IMR-90 (cell line): Measurements from ENCODE around the gene NRP1. TPM values are rescaled to one million over a fixed set of nuclear protein-coding genes. Genes with fewer than 3 reads are reported as not detected.

Experiments used
- ATAC-seq: fragments of 200-7000 bp; cut with Tn5 transposase; 2 replicates; pipeline ENCODE4 v1.9.1; 2020; ENCODE audit warnings: low read depth, mild to moderate bottlenecking, moderate library complexity
- BruUV-seq: library from RNA; stranded (reverse); fragments of 400-500 nt; replicated peaks from 2 replicates; lab custom pipeline; 2021; lab: Mats Ljungman, UMichigan
- CTCF ChIA-PET: fragments of 300-600 bp; formaldehyde crosslinking; extraction: SDS; loops from one replicate; lab custom pipeline; 2021; ENCODE audit warnings: antibody characterized with exemption; lab: Yijun Ruan, JAX
- POLR2A ChIA-PET: fragments of 300-600 bp; sonication (Branson Sonifier 250); formaldehyde crosslinking; loops from one replicate; lab custom pipeline; 2022; ENCODE audit warnings: antibody characterized with exemption; ENCODE audit not compliant: unreplicated experiment; lab: Charles Lee
- DNase-seq: peaks from one replicate; pipeline ENCODE4 v3.0.0; 2013
- H2AFZ ChIP-seq: replicated peaks from 2 replicates; pipeline ENCODE3; 2013; ENCODE audit warnings: low read length, mild to moderate bottlenecking; ENCODE audit not compliant: poor library complexity
- H2AK5ac ChIP-seq: 2 replicates; pipeline ENCODE4 v1.6.1; 2013; ENCODE audit warnings: low read depth, low read length, inconsistent platforms
- H2AK9ac ChIP-seq: replicated peaks from 2 replicates; pipeline ENCODE3; 2013; ENCODE audit warnings: mild to moderate bottlenecking, low read depth, low read length, moderate library complexity; ENCODE audit not compliant: poor library complexity
- H2BK120ac ChIP-seq: 2 replicates; pipeline ENCODE4 v1.6.1; 2013; ENCODE audit warnings: low read depth, low read length, inconsistent platforms
- H2BK15ac ChIP-seq: 3 replicates; pipeline ENCODE4 v1.6.1; 2013; ENCODE audit warnings: low read depth, low read length, inconsistent platforms
- H2BK20ac ChIP-seq: 2 replicates; pipeline ENCODE4 v1.6.1; 2013; ENCODE audit warnings: low read depth, mild to moderate bottlenecking, inconsistent platforms, low read length, moderate library complexity
- H2BK5ac ChIP-seq: 2 replicates; pipeline ENCODE4 v1.6.1; 2013; ENCODE audit warnings: mild to moderate bottlenecking, low read depth, low read length, inconsistent platforms; ENCODE audit not compliant: poor library complexity, severe bottlenecking
- H3K14ac ChIP-seq: replicated peaks from 2 replicates; pipeline ENCODE4 v1.6.1; 2013; ENCODE audit warnings: low read depth, low read length, inconsistent platforms
- H3K18ac ChIP-seq: 2 replicates; pipeline ENCODE4 v1.6.1; 2013; ENCODE audit warnings: low read depth, low read length, control low read depth
- H3K23ac ChIP-seq: 2 replicates; pipeline ENCODE4 v1.6.1; 2013; ENCODE audit warnings: low read depth, low read length, inconsistent platforms
- H3K27ac ChIP-seq: 2 replicates; pipeline ENCODE4 v1.5.1; 2013; ENCODE audit warnings: mild to moderate bottlenecking, control low read depth, low read length; ENCODE audit not compliant: insufficient read depth
- H3K27me3 ChIP-seq: 2 replicates; pipeline ENCODE4 v1.6.1; 2013; ENCODE audit warnings: low read length; ENCODE audit not compliant: control insufficient read depth, insufficient read depth
- H3K36me3 ChIP-seq: 2 replicates; pipeline ENCODE4 v1.6.1; 2013; ENCODE audit warnings: low read length, mixed read lengths; ENCODE audit not compliant: control insufficient read depth, insufficient read depth
- H3K4ac ChIP-seq: 2 replicates; pipeline ENCODE4 v1.6.1; 2013; ENCODE audit warnings: low read depth, low read length, inconsistent platforms
- H3K4me1 ChIP-seq: 2 replicates; pipeline ENCODE4 v1.6.1; 2013; ENCODE audit warnings: low read length, mixed read lengths; ENCODE audit not compliant: control insufficient read depth, insufficient read depth
- H3K4me2 ChIP-seq: 2 replicates; pipeline ENCODE4 v1.6.1; 2013; ENCODE audit warnings: low read depth, mild to moderate bottlenecking, control low read depth, low read length, moderate library complexity
- H3K4me3 ChIP-seq: 2 replicates; pipeline ENCODE4 v1.5.1; 2013; ENCODE audit warnings: low read depth, mild to moderate bottlenecking, control low read depth, low read length, moderate library complexity; ENCODE audit not compliant: insufficient read depth
- H3K56ac ChIP-seq: 2 replicates; pipeline ENCODE4 v1.6.1; 2013; ENCODE audit warnings: low read length, inconsistent platforms; ENCODE audit not compliant: insufficient read depth; ENCODE audit errors: extremely low read depth
- H3K79me1 ChIP-seq, 2 experiments: 2 replicates each; pipeline ENCODE4 v1.6.1; 2013; ENCODE audit warnings: low read length in 2 of 2, inconsistent platforms in 1 of 2, low read depth in 1 of 2
- H3K9ac ChIP-seq: 2 replicates; pipeline ENCODE4 v1.6.1; 2013; ENCODE audit warnings: low read depth, low read length, control low read depth
- H3K9me1 ChIP-seq: 2 replicates; pipeline ENCODE4 v1.6.1; 2013; ENCODE audit warnings: low read length, inconsistent platforms; ENCODE audit not compliant: insufficient read depth
- H3K9me3 ChIP-seq: 2 replicates; pipeline ENCODE4 v1.6.1; 2013; ENCODE audit warnings: low read length; ENCODE audit not compliant: control insufficient read depth, insufficient read depth
- H4K20me1 ChIP-seq: 2 replicates; pipeline ENCODE4 v1.6.1; 2013; ENCODE audit warnings: low read length, inconsistent platforms; ENCODE audit not compliant: insufficient read depth
- H4K5ac ChIP-seq: 2 replicates; pipeline ENCODE4 v1.6.1; 2013; ENCODE audit warnings: mild to moderate bottlenecking, low read depth, low read length, control low read depth
- H4K8ac ChIP-seq, 2 experiments: 2 replicates each; pipeline ENCODE4 v1.6.1; 2013; ENCODE audit warnings: low read depth in 2 of 2, low read length in 2 of 2, control low read depth in 1 of 2, inconsistent platforms in 1 of 2
- H4K91ac ChIP-seq: 2 replicates; pipeline ENCODE4 v1.6.1; 2013; ENCODE audit warnings: low read depth, low read length, inconsistent platforms; ENCODE audit not compliant: insufficient read depth
- BHLHE40 ChIP-seq: fragments of 150-350 bp; IDR thresholded peaks from 2 replicates; pipeline ENCODE4 v1.6.1; 2016; ENCODE audit warnings: mild to moderate bottlenecking, low read depth, low read length
- CEBPB ChIP-seq: IDR thresholded peaks from 2 replicates; pipeline ENCODE4 v1.6.1; 2012; ENCODE audit warnings: low read depth, low read length, improper control_type of control experiment
- CHD1 ChIP-seq: IDR thresholded peaks from 2 replicates; pipeline ENCODE4 v1.6.1; 2012; ENCODE audit warnings: low read depth, low read length, improper control_type of control experiment
- ELK1 ChIP-seq: fragments of 150-350 bp; IDR thresholded peaks from 2 replicates; pipeline ENCODE4 v1.6.1; 2016; ENCODE audit warnings: low read depth, mild to moderate bottlenecking, low read length, moderate library complexity, borderline replicate concordance
- FOS ChIP-seq: fragments of 150-350 bp; IDR thresholded peaks from 2 replicates; pipeline ENCODE4 v1.6.1; 2016; ENCODE audit warnings: low read depth, low read length
- MAFK ChIP-seq: IDR thresholded peaks from 2 replicates; pipeline ENCODE4 v1.6.1; 2012; ENCODE audit warnings: low read depth, low read length, improper control_type of control experiment
- MAZ ChIP-seq: IDR thresholded peaks from 2 replicates; pipeline ENCODE4 v1.6.1; 2012; ENCODE audit warnings: low read depth, mild to moderate bottlenecking, low read length, improper control_type of control experiment, moderate library complexity, borderline replicate concordance
- MXI1 ChIP-seq: IDR thresholded peaks from 2 replicates; pipeline ENCODE4 v1.6.1; 2012; ENCODE audit warnings: low read depth, mild to moderate bottlenecking, low read length, moderate library complexity, borderline replicate concordance
- NFE2L2 ChIP-seq: fragments of 150-350 bp; IDR thresholded peaks from 2 replicates; pipeline ENCODE4 v1.6.1; 2016; ENCODE audit warnings: low read depth, mild to moderate bottlenecking, low read length
- POLR2A ChIP-seq: IDR thresholded peaks from 2 replicates; pipeline ENCODE4 v1.6.1; 2012; ENCODE audit warnings: mild to moderate bottlenecking, low read depth, low read length
- RAD21 ChIP-seq: IDR thresholded peaks from 2 replicates; pipeline ENCODE4 v1.6.1; 2012; ENCODE audit warnings: low read length, improper control_type of control experiment
- RCOR1 ChIP-seq: IDR thresholded peaks from 2 replicates; pipeline ENCODE4 v1.6.1; 2012; ENCODE audit warnings: mild to moderate bottlenecking, low read length, improper control_type of control experiment; ENCODE audit not compliant: insufficient replicate concordance
- RFX5 ChIP-seq: IDR thresholded peaks from 2 replicates; pipeline ENCODE4 v1.8.0; 2012; ENCODE audit warnings: low read depth, mild to moderate bottlenecking, low read length, moderate library complexity
- SMC3 ChIP-seq: fragments of 150-350 bp; IDR thresholded peaks from 2 replicates; pipeline ENCODE4 v1.6.1; 2016; ENCODE audit warnings: low read depth, mild to moderate bottlenecking, antibody characterized with exemption, low read length, moderate library complexity
- USF2 ChIP-seq: fragments of 150-350 bp; IDR thresholded peaks from 2 replicates; pipeline ENCODE4 v1.6.1; 2017; ENCODE audit warnings: mild to moderate bottlenecking, antibody characterized with exemption, low read length, low read depth
- WGBS, 2 experiments: methylation state at CpG; one replicate each; pipeline versions ENCODE4 v1.1.5 to v1.1.7; 2013; ENCODE audit warnings: missing lambda C conversion rate in 2 of 2; ENCODE audit not compliant: insufficient read length in 1 of 2; ENCODE audit errors: extremely low coverage in 2 of 2; 5-methylcytosine and 5-hydroxymethylcytosine counted together
- dilution Hi-C: fragments of 300-500 bp; cut with HindIII; formaldehyde crosslinking; loops from one replicate; pipeline ENCODE4 v1.14.3; 2018; ENCODE audit warnings: low sequenced_read_pairs; ENCODE audit not compliant: unreplicated experiment
- in situ Hi-C: fragments of 300-500 bp; cut with MboI; formaldehyde crosslinking; loops from 3 replicates; pipeline ENCODE4 v1.14.3; 2019; ENCODE audit warnings: low sequenced_read_pairs, inconsistent platforms, mixed read lengths
- intact Hi-C: fragments of 100-400 bp; cut with micrococcal nuclease; formaldehyde crosslinking; loops from 2 replicates; pipeline ENCODE4 v1.10.0; 2022
- polyA plus RNA-seq, 3 experiments: library from polyadenylated mRNA; depleted of rRNA; stranded (reverse); fragments of >200 nt; gene quantifications; 2 replicates each; pipeline ENCODE4 v1.2.3, GENCODE V29; 2012; ENCODE audit warnings: low replicate concordance in 1 of 3
- total RNA-seq: library from RNA; depleted of rRNA; stranded (reverse); fragments of >200 nt; gene quantifications from 2 replicates; pipeline ENCODE4 v1.2.3, GENCODE V29; 2012
- TF ChIP-seq, protein P1 (sequence below): conservative IDR thresholded peaks from 2 replicates; pipeline ENCODE4 v1.5.1; 2012; ENCODE audit warnings: mild to moderate bottlenecking, low read depth, low read length, improper control_type of control experiment

The NRP1 gene
- total and polyA plus RNA-seq, 2 of the 4 experiments (the other 2 are of a cell fraction): 108 to 227 TPM

DNA sequence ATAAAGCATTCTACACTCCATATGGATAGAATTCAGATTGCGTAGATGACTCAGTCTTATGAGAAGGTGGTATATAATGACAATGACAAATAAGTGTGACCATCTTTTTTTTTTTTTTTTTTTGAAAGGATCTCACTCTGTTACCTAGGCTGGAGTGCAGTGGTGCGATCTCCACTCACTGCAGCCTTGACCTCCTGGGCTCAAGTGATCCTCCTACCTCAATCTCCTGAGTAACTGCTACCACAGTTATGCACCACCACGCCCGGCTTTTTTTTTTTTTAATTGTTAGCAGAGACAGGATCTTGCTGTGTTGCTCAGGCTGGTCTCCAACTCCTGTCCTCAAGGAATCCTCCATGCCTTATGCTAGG, 43.2 kb upstream of the NRP1 start:
- H2AFZ ChIP-seq: no peak overlapping the region
- BruUV-seq: no TSS peak
- POLR2A ChIA-PET: no interaction called here
- H3K14ac ChIP-seq: peak overlapping the region; percentile 74
- ATAC-seq (peak; percentile 14; the same call in 1 of the 2 replicates), DNase-seq (peak; percentile 48)
- H3K4ac ChIP-seq: peak overlapping the region; percentile 86; the same call in 1 of the 2 replicates
- intact Hi-C loops: no loop called here
- in situ Hi-C loops: no loop called here
- H3K36me3 ChIP-seq: no peaks in the 10 kb centered on the region
- WGBS, 2 experiments: no CpG with 5 or more reads among the region's 4 CpGs
- peak overlapping the region; percentile 99 for H2BK120ac ChIP-seq
- H3K23ac ChIP-seq: peak overlapping the region; percentile 68; the same call in 1 of the 2 replicates
- peak overlapping the region; percentile 85 for H4K91ac ChIP-seq
- peak overlapping the region; percentile 92 for H3K18ac ChIP-seq
- CTCF ChIA-PET: no interaction called here
- H2BK5ac ChIP-seq: peak overlapping the region; percentile 95
- H3K27ac ChIP-seq: peak overlapping the region; percentile 33
- no peak overlapping the region for H2AK9ac ChIP-seq
- peak overlapping the region; percentile 85 for H2AK5ac ChIP-seq
- peak overlapping the region; percentile 69 to 90 for H4K8ac ChIP-seq
- peaks cover 16% of the 10 kb centered on the region; the same call in 1 of the 2 replicates for H3K9me1 ChIP-seq
- peak overlapping the region; percentile 88 for H4K5ac ChIP-seq
- no peak overlapping the region for H3K4me3 ChIP-seq
- H3K27me3 ChIP-seq: no peaks in the 10 kb centered on the region
- H3K9me3 ChIP-seq: no peaks in the 10 kb centered on the region
- no peaks in the 10 kb centered on the region for H4K20me1 ChIP-seq
- peak overlapping the region; percentile 96 for H2BK20ac ChIP-seq
- peaks cover 15% of the 10 kb centered on the region for H3K4me1 ChIP-seq
- no peak overlapping the region for H3K9ac ChIP-seq
- dilution Hi-C loops: no loop called here
- TF ChIP-seq CEBPB (no peak), MAFK (no peak), ELK1 (no peak), NFE2L2 (no peak), MAZ (no peak), POLR2A (no peak), RFX5 (no peak), MXI1 (no peak), CHD1 (no peak), RAD21 (no peak), BHLHE40 (no peak), SMC3 (no peak), RCOR1 (no peak), USF2 (no peak), FOS (no peak)
- TF ChIP-seq, protein P1, sequence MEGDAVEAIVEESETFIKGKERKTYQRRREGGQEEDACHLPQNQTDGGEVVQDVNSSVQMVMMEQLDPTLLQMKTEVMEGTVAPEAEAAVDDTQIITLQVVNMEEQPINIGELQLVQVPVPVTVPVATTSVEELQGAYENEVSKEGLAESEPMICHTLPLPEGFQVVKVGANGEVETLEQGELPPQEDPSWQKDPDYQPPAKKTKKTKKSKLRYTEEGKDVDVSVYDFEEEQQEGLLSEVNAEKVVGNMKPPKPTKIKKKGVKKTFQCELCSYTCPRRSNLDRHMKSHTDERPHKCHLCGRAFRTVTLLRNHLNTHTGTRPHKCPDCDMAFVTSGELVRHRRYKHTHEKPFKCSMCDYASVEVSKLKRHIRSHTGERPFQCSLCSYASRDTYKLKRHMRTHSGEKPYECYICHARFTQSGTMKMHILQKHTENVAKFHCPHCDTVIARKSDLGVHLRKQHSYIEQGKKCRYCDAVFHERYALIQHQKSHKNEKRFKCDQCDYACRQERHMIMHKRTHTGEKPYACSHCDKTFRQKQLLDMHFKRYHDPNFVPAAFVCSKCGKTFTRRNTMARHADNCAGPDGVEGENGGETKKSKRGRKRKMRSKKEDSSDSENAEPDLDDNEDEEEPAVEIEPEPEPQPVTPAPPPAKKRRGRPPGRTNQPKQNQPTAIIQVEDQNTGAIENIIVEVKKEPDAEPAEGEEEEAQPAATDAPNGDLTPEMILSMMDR: no peak
- H3K79me1 ChIP-seq: 0 out of 4 replicates have a peak, but pooled peaks cover 0 to 2% of the 10 kb centered on the region in 2 experiments
- peak overlapping the region; percentile 99 for H3K4me2 ChIP-seq
- peak overlapping the region; percentile 99; the same call in 2 of the 3 replicates for H2BK15ac ChIP-seq
- no peak overlapping the region for H3K56ac ChIP-seq
